ENCODE measurements around the gene BCORL1. TPM values are rescaled to one million over a fixed set of nuclear protein-coding genes. Genes with fewer than 3 reads are reported as not detected.

BCORL1 gene
- total RNA-seq, 1 donor from 2014 or later = 22.3 TPM

DNA sequence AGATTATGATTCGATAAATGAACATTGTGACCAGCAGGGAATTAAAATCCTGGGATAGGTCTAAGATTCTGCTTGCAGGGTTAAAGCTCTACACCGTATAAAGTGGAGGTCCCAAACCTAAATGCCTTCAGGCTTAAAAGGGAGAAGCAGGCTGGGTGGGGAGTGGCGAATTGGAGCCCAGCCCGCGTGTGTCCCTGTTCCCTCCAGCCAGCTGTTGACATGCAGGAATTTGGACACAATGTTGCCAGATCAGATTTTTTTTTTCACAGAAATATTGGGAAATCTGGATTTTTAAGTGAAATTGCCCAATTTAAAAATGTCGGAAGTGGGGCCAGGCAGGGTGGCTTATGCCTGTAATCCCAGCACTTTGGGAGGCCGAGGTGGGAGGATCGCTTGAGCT lies 67.4 kb downstream of the BCORL1 start:
- H3K9me3 Mint-ChIP-seq (ENCODE audit: unreplicated experiment) = peaks cover 3% of the 10 kb centered on the region
- peak; percentile 50 for FAIRE-seq
- TF ChIP-seq, protein P1, sequence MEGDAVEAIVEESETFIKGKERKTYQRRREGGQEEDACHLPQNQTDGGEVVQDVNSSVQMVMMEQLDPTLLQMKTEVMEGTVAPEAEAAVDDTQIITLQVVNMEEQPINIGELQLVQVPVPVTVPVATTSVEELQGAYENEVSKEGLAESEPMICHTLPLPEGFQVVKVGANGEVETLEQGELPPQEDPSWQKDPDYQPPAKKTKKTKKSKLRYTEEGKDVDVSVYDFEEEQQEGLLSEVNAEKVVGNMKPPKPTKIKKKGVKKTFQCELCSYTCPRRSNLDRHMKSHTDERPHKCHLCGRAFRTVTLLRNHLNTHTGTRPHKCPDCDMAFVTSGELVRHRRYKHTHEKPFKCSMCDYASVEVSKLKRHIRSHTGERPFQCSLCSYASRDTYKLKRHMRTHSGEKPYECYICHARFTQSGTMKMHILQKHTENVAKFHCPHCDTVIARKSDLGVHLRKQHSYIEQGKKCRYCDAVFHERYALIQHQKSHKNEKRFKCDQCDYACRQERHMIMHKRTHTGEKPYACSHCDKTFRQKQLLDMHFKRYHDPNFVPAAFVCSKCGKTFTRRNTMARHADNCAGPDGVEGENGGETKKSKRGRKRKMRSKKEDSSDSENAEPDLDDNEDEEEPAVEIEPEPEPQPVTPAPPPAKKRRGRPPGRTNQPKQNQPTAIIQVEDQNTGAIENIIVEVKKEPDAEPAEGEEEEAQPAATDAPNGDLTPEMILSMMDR (IDR thresholded peaks at IDR 0.05; ENCODE audit: insufficient read depth, low read depth, low read length) = no peak
- TF ChIP-seq EZH2 (IDR thresholded peaks at IDR 0.05; ENCODE audit: insufficient read depth, low read length) = no peak

DNA sequence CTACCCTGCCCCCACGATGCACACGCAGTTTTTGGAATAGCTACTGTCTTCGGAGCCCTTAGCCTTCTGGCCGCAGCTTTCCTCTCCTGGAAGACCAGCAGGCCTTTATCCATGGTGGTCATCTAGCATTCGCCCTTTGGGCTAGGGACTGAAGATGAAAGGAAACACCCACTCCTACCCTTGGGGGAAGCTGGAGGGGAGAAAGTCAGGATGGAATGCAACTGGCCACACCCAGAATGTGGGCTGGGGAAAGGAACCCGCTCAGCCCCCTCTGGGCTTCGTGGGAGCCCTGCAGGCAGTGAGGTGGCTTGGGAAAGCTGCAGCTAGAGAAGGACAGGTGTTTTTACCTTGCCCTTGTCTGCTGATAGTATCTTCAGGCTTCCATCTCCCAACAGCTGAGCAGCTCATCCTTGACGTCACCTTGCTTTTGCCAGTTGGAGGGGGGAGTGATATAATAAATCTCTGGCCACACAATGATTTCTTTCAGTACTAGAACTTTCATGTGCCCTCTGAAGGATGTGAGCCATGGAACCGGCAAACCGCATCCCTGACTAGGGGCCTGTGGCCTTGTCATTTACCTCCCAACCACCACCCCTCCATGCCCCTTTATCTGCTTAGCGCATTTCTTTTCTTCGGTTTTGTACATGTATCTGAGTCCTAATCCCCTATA lies 68.9 kb downstream of the BCORL1 start:
- no peak overlapping the region for H2AFZ ChIP-seq (ENCODE audit: low read depth, low read length)
- no peaks in the 10 kb centered on the region for H3K79me2 ChIP-seq (ENCODE audit: insufficient read depth, low read length)
- no peak overlapping the region for H3K9ac ChIP-seq (ENCODE audit: low read length)
- Mint-ChIP-seq H3K9me3 (ENCODE audit: unreplicated experiment) (peaks cover 3% of the 10 kb centered on the region), H3K4me3 (ENCODE audit: unreplicated experiment) (no peak overlapping the region), H3K27me3 (ENCODE audit: low read depth, unreplicated experiment) (no peaks in the 10 kb centered on the region), H3K4me1 (ENCODE audit: low read depth, unreplicated experiment) (peaks cover 15% of the 10 kb centered on the region), H3K36me3 (ENCODE audit: low read depth, unreplicated experiment) (peaks cover 3% of the 10 kb centered on the region), H3K27ac (ENCODE audit: unreplicated experiment) (no peak overlapping the region)
- H4K20me1 ChIP-seq (ENCODE audit: insufficient read depth, low read length) = no peaks in the 10 kb centered on the region
- FAIRE-seq (no peak), DNase-seq (ENCODE audit: low read depth) (no peak)
- H3K9me3 ChIP-seq (ENCODE audit: insufficient read depth, low read depth, low read length) = no peaks in the 10 kb centered on the region
- H3K4me3 ChIP-seq (ENCODE audit: insufficient read depth, low read depth, low read length) = no peak overlapping the region
- H3K36me3 ChIP-seq (ENCODE audit: insufficient read depth, low read length) = no peaks in the 10 kb centered on the region
- no peak overlapping the region for H3K27ac ChIP-seq (ENCODE audit: low read depth, low read length)
- TF ChIP-seq, protein P1 (IDR thresholded peaks at IDR 0.05; ENCODE audit: insufficient read depth, low read depth, low read length) = no peak
- TF ChIP-seq EZH2 (IDR thresholded peaks at IDR 0.05; ENCODE audit: insufficient read depth, low read length) = no peak
- H3K4me1 ChIP-seq (ENCODE audit: insufficient read depth, low read length) = peaks cover 3% of the 10 kb centered on the region
- H3K27me3 ChIP-seq (ENCODE audit: insufficient read depth, low read length) = no peaks in the 10 kb centered on the region
- H3K4me2 ChIP-seq (ENCODE audit: low read length) = no peak overlapping the region

More for the DNA sequence above, 67.4 kb downstream of the BCORL1 start:
- no peaks in the 10 kb centered on the region for H3K79me2 ChIP-seq (ENCODE audit: insufficient read depth, low read length)
- H3K4me3 Mint-ChIP-seq (ENCODE audit: unreplicated experiment) = no peak overlapping the region
- H3K4me3 ChIP-seq (ENCODE audit: insufficient read depth, low read depth, low read length) = no peak overlapping the region
- no peak overlapping the region for H3K4me2 ChIP-seq (ENCODE audit: low read length)
- no peak overlapping the region for H3K9ac ChIP-seq (ENCODE audit: low read length)
- H3K36me3 Mint-ChIP-seq (ENCODE audit: low read depth, unreplicated experiment) = peaks cover 3% of the 10 kb centered on the region
- peaks cover under 1% of the 10 kb centered on the region for H3K4me1 ChIP-seq (ENCODE audit: insufficient read depth, low read length)
- H3K36me3 ChIP-seq (ENCODE audit: insufficient read depth, low read length) = no peaks in the 10 kb centered on the region
- H2AFZ ChIP-seq (ENCODE audit: low read depth, low read length) = no peak overlapping the region
- no peaks in the 10 kb centered on the region for H3K27me3 Mint-ChIP-seq (ENCODE audit: low read depth, unreplicated experiment)
- peaks cover 7% of the 10 kb centered on the region for H3K4me1 Mint-ChIP-seq (ENCODE audit: low read depth, unreplicated experiment)
- no peak for DNase-seq (ENCODE audit: low read depth)
- H4K20me1 ChIP-seq (ENCODE audit: insufficient read depth, low read length) = no peaks in the 10 kb centered on the region
- H3K27ac Mint-ChIP-seq (ENCODE audit: unreplicated experiment) = no peak overlapping the region
- H3K9me3 ChIP-seq (ENCODE audit: insufficient read depth, low read depth, low read length) = no peaks in the 10 kb centered on the region
- H3K27ac ChIP-seq (ENCODE audit: low read depth, low read length) = no peak overlapping the region
- H3K27me3 ChIP-seq (ENCODE audit: insufficient read depth, low read length) = no peaks in the 10 kb centered on the region

DNA sequence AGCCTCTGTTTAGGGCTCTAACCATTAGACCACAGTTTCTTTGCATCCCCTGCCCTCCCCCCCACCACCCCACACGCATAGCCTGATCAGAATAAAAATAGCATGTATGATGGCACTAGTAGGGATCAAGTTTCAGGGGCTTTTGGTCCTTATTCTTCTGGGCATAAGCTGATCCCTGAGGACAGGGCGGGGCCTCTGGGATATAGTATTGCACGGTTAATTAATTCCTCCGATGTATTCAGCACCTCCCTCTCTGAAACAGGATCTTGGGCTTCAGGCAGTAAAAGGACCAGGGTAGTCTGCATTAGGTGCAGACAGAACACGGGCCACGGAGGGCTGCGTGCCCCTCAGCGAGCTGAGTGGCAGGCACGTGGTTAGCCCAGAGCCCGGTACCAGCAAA lies 70.8 kb downstream of the BCORL1 start:
- DNase-seq (ENCODE audit: low read depth) = no peak
- H3K4me3 Mint-ChIP-seq (ENCODE audit: unreplicated experiment) = no peak overlapping the region

More for the DNA sequence above, 70.8 kb downstream of the BCORL1 start:
- Histone ChIP-seq H3K9me3 (ENCODE audit: insufficient read depth, low read depth, low read length) (no peaks in the 10 kb centered on the region), H2AFZ (ENCODE audit: low read depth, low read length) (no peak overlapping the region), H3K4me1 (ENCODE audit: insufficient read depth, low read length) (peaks cover 3% of the 10 kb centered on the region), H4K20me1 (ENCODE audit: insufficient read depth, low read length) (no peaks in the 10 kb centered on the region), H3K9ac (ENCODE audit: low read length) (no peak overlapping the region), H3K27me3 (ENCODE audit: insufficient read depth, low read length) (no peaks in the 10 kb centered on the region), H3K36me3 (ENCODE audit: insufficient read depth, low read length) (no peaks in the 10 kb centered on the region), H3K4me3 (ENCODE audit: insufficient read depth, low read depth, low read length) (no peak overlapping the region), H3K27ac (ENCODE audit: low read depth, low read length) (no peak overlapping the region), H3K79me2 (ENCODE audit: insufficient read depth, low read length) (no peaks in the 10 kb centered on the region), H3K4me2 (ENCODE audit: low read length) (no peak overlapping the region)
- no peak for FAIRE-seq
- TF ChIP-seq, protein P1 (IDR thresholded peaks at IDR 0.05; ENCODE audit: insufficient read depth, low read depth, low read length) = no peak
- no peak for TF ChIP-seq EZH2 (IDR thresholded peaks at IDR 0.05; ENCODE audit: insufficient read depth, low read length)
- H3K27me3 Mint-ChIP-seq (ENCODE audit: low read depth, unreplicated experiment) = no peaks in the 10 kb centered on the region
- H3K4me1 Mint-ChIP-seq (ENCODE audit: low read depth, unreplicated experiment) = peaks cover 13% of the 10 kb centered on the region
- H3K9me3 Mint-ChIP-seq (ENCODE audit: unreplicated experiment) = peaks cover 3% of the 10 kb centered on the region
- peaks cover 3% of the 10 kb centered on the region for H3K36me3 Mint-ChIP-seq (ENCODE audit: low read depth, unreplicated experiment)
- no peak overlapping the region for H3K27ac Mint-ChIP-seq (ENCODE audit: unreplicated experiment)

Data from astrocyte (in vitro differentiated cells and primary cell).